Mucosa of rectum (tissue), 2 donors: ENCODE measurements around the gene MAML1.

Source experiments
- H3K27ac ChIP-seq, 2 donors: one replicate each; pipeline ENCODE4 v1.7.0; 2013; ENCODE audit warnings: inconsistent platforms in 2 of 2, low read depth in 2 of 2, low read length in 2 of 2
- H3K27me3 ChIP-seq, 2 donors: one replicate each; pipeline ENCODE4 v1.7.0; 2013; ENCODE audit warnings: low read length in 2 of 2; ENCODE audit not compliant: control insufficient read depth in 2 of 2, insufficient read depth in 2 of 2
- H3K36me3 ChIP-seq, 2 donors: one replicate each; pipeline ENCODE4 v1.7.0; 2013; ENCODE audit warnings: low read length in 2 of 2; ENCODE audit not compliant: control insufficient read depth in 2 of 2, insufficient read depth in 2 of 2
- H3K4me1 ChIP-seq, 2 donors: one replicate each; pipeline ENCODE4 v1.7.0; 2013; ENCODE audit warnings: low read length in 2 of 2, mild to moderate bottlenecking in 1 of 2; ENCODE audit not compliant: control insufficient read depth in 2 of 2, insufficient read depth in 2 of 2
- H3K4me3 ChIP-seq, 2 donors: one replicate each; pipeline ENCODE4 v1.7.0; 2013; ENCODE audit warnings: low read length in 2 of 2
- H3K9ac ChIP-seq, 2 donors: one replicate each; pipeline ENCODE4 v1.7.0; 2013; ENCODE audit warnings: low read length in 2 of 2, low read depth in 1 of 2, mild to moderate bottlenecking in 1 of 2
- H3K9me3 ChIP-seq, 2 donors: one replicate each; pipeline ENCODE4 v1.7.0; 2013; ENCODE audit warnings: low read length in 2 of 2; ENCODE audit not compliant: control insufficient read depth in 2 of 2
- donor health status: healthy.
- donor health status: Normal muscosa, but diverticular disease.

The MAML1 gene

DNA sequence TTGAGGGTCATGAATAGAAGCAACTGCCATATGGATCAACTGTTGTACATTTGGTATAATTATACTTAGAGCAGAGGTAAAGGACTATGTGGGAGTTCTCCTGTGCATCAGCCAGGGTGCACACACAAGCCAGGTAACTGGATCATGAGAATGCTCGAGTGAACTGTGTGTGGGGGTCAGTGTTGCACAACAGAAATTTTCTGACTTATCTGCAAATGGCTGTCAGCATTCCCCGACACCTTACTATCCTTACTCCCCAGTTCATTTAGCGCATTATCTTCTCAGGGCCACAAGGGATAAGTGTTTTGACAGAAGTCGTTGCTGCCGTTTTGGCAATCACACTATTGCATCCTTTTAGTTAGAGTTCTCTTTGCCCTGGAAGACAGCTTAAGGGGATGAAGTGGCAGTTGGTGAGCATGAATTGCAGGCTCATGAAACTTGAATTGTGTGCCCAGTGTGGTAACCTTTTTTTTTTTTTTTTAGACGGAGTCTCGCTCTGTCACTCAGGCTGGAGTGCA, 32.2 kb upstream of the MAML1 start:
- H3K4me3 ChIP-seq: peak overlapping the region; percentile 26 to 75
- no peaks in the 10 kb centered on the region for H3K9me3 ChIP-seq
- H3K27ac ChIP-seq: no peak overlapping the region
- peaks cover 18 to 20% of the 10 kb centered on the region in 2 donors for H3K4me1 ChIP-seq
- H3K27me3 ChIP-seq: no peaks in the 10 kb centered on the region
- peaks cover under 1 to 3% of the 10 kb centered on the region in 2 donors for H3K36me3 ChIP-seq
- peak overlapping the region in 1 of 2 donors; percentile 9 for H3K9ac ChIP-seq

DNA sequence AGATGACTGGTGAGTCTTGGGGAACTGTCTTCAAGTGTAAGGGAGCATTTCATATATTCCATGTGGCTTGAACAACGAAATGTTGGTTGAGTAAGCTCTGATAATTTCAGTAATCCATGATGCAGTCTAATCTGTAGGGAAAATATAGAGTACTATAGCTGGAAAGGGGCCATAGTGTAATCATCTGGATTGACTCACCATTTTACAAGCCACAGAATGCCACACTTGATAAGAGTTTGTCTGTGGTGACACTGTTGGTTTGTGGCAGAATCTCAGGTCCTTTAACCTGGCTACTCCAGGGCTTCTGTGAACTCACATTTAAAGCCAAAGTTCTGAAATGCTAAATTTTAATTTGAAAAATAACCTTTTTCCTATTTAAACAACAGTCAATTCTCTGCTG, 16.3 kb upstream of the MAML1 start:
- H3K27me3 ChIP-seq: no peaks in the 10 kb centered on the region
- no peak overlapping the region for H3K27ac ChIP-seq
- no peak overlapping the region for H3K9ac ChIP-seq
- no peak overlapping the region for H3K4me3 ChIP-seq
- no peaks in the 10 kb centered on the region for H3K9me3 ChIP-seq
- H3K4me1 ChIP-seq: no peaks in the 10 kb centered on the region
- peaks cover 55 to 62% of the 10 kb centered on the region in 2 donors for H3K36me3 ChIP-seq

DNA sequence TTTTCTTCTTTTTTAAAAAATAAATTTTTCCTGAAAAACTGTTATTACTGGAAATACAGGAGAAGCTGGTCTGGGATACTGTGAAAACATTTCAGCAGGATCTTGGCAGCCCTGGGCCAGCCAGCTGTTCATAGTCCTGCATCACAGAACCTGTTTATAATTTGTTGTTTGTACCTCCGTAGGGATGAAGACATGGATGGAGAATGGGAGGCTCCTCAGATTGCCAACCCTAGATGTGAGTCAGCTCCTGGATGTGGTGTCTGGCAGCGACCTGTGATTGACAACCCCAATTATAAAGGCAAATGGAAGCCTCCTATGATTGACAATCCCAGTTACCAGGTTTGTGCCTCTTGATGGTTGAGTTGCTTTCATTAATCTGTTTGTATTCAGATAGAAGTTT, 12.4 kb upstream of the MAML1 start:
- H3K27me3 ChIP-seq: no peaks in the 10 kb centered on the region
- no peak overlapping the region for H3K9ac ChIP-seq
- no peak overlapping the region for H3K4me3 ChIP-seq
- no peaks in the 10 kb centered on the region for H3K4me1 ChIP-seq
- no peak overlapping the region for H3K27ac ChIP-seq
- no peaks in the 10 kb centered on the region for H3K9me3 ChIP-seq
- peaks cover 81 to 82% of the 10 kb centered on the region in 2 donors for H3K36me3 ChIP-seq

DNA sequence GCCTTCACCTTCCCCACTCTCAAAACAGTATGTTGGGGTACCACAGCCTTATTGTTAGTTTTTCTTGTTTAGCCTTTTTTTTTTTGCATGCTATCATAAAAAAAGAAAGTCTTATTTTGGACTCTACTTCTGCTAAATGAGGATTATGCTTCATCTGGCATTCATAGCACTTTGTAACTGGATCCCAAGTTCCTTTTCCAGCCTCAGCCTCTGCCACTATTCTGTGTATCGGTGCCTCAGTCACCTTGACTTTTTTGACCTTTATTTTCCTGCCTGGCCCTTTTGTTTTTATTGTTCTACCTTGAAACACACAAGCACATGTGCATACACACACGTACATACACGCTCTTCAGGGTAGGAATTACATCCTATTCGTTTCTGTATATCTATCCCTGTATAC, 8.5 kb upstream of the MAML1 start:
- Histone ChIP-seq H3K4me1 (no peaks in the 10 kb centered on the region), H3K9me3 (no peaks in the 10 kb centered on the region), H3K9ac (no peak overlapping the region), H3K4me3 (no peak overlapping the region), H3K27ac (no peak overlapping the region), H3K36me3 (peaks cover 75 to 88% of the 10 kb centered on the region in 2 donors), H3K27me3 (no peaks in the 10 kb centered on the region)

DNA sequence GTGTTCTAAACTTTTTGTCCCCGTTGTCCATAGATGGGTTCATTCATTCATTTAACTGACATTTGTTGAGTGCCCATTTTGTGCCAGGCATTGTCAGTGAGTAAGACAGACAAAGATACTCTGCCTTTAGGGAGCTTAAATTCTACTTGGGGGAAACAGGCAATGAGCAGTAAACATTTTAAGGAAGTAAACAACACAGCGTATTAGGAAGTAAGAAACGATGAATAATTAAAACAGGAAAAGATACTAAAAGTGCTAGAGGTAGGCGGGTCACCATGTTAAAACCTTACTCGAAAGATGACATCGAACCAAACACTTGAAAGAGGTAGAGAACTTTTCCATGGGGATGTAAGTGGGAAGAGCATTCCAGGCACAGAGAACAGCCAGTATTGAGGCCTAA, 5.5 kb upstream of the MAML1 start:
- H3K27ac ChIP-seq: no peak overlapping the region

DNA sequence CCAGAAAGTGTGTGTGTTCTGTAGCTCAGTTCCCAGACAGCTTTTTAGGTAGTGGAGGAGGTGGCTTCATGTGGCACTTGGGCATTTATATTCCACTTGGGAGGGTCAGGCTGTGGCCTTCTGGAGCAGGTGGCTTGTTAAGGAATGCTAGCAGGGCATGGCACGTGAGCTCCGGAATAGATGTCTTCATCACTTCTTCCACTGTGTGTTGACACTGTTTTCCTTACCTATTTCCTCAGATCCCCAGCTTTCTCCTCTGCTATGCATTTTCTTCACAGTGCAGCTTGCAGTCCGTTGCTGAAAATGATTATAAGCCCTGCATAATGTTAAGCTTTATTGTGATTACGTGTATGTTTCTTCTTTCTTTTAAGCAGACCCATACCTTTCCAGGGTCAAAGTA, 3.3 kb upstream of the MAML1 start:
- Histone ChIP-seq H3K4me1 (peaks cover 7 to 9% of the 10 kb centered on the region in 2 donors), H3K9me3 (no peaks in the 10 kb centered on the region), H3K4me3 (no peak overlapping the region), H3K27ac (no peak overlapping the region), H3K9ac (no peak overlapping the region), H3K27me3 (no peaks in the 10 kb centered on the region), H3K36me3 (peaks cover 45 to 57% of the 10 kb centered on the region in 2 donors)

More for the DNA sequence above, 5.5 kb upstream of the MAML1 start:
- H3K4me3 ChIP-seq: no peak overlapping the region
- no peaks in the 10 kb centered on the region for H3K27me3 ChIP-seq
- no peaks in the 10 kb centered on the region for H3K9me3 ChIP-seq
- H3K36me3 ChIP-seq: peaks cover 67 to 79% of the 10 kb centered on the region in 2 donors
- no peak overlapping the region for H3K9ac ChIP-seq
- peaks cover 0 to 6% of the 10 kb centered on the region in 2 donors for H3K4me1 ChIP-seq

DNA sequence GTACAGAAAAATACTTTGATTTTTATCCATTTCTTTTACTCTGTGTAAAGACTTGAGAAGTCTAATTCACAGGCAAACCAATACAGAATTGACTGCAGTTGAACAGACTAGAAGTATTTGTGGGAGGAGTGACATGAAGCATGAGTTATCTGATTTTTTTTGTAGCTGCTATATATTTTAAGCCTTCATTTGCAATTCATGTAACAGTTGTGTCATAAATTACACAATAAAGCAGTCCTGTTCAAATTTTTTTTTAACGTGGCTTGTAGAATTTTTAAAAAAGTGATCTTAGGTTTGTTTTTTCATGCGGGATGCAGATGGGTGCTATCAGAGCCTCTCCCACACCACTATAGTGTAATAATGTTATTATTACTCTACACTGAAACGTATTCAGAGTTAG, 2.9 kb upstream of the MAML1 start:
- Histone ChIP-seq H3K9ac (no peak overlapping the region), H3K36me3 (peaks cover 40 to 53% of the 10 kb centered on the region in 2 donors), H3K9me3 (no peaks in the 10 kb centered on the region), H3K4me3 (no peak overlapping the region), H3K4me1 (peaks cover 11 to 13% of the 10 kb centered on the region in 2 donors), H3K27me3 (no peaks in the 10 kb centered on the region), H3K27ac (no peak overlapping the region)

DNA sequence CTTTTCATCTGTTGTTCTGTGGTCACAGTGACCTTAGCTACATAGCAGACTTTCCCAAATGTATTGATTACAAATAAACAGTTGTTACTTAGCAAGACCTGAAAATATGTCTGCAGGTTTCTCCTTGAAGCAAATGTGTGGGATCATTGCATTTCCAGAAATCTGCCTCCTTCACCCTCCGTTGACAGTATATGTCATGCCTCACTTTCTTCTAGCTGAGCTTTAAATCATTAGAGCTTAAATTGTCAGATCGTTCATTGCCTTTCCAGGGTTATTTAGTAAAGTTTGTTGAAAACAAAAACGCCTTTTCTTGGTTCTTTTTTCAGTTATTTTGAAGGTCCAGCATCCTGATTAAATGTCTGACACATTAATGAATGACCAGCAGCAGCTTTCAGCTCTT, 2.3 kb upstream of the MAML1 start:
- H3K9ac ChIP-seq: no peak overlapping the region
- no peak overlapping the region for H3K4me3 ChIP-seq
- H3K27ac ChIP-seq: no peak overlapping the region
- no peaks in the 10 kb centered on the region for H3K9me3 ChIP-seq
- H3K4me1 ChIP-seq: peaks cover 13% of the 10 kb centered on the region in 2 donors
- peaks cover 35 to 48% of the 10 kb centered on the region in 2 donors for H3K36me3 ChIP-seq
- no peaks in the 10 kb centered on the region for H3K27me3 ChIP-seq

DNA sequence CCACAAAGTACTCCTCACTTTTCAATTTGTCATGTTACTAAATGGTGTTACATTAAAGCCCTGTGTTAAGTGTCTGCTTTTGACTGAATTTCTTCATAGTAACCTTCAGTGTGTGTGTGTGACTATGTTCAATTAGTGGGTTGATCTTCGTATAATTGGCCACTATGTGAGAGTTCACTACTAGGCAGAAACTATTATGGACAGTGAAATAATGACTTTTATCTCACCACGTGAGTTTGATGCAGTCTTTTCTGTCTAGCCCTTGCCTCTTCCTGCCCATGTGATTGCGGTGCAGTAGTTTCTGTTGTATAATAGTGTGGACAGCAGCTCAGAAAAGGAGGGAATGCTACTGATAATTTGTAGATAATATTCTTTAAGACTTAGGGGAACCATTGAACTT, 1.8 kb upstream of the MAML1 start:
- H3K27me3 ChIP-seq: no peaks in the 10 kb centered on the region
- no peaks in the 10 kb centered on the region for H3K9me3 ChIP-seq
- H3K4me1 ChIP-seq: peaks cover 13% of the 10 kb centered on the region in 2 donors
- no peak overlapping the region for H3K4me3 ChIP-seq
- H3K9ac ChIP-seq: no peak overlapping the region
- no peak overlapping the region for H3K27ac ChIP-seq
- H3K36me3 ChIP-seq: peaks cover 35 to 47% of the 10 kb centered on the region in 2 donors

DNA sequence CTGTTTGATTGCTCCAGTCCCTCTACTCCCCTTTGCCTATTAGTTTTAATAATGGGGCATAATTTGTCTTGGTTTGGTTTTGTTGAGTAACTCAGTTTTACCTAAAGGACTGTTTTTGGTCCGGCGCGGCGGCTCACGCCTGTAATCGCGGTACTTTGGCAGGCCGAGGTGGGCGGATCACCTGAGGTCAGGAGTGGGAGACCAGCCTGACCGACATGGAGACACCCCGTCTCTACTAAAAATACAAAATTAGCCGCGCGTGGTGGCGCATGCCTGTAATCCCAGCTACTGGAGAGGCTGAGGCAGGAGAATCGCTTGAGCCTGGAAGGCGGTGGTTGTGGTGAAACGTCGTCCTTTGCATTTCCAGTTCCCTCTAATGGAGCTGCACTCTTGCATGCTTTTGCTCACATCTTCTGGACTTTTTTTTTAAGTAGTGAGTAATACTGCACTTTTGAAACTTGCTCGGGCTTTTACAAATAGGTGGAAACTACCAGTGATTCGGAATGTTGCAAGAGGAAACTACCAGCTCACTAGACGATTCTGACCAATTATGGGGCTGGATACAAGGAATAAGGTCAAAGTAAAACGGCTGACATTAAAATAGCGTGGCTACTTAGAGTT, 721 bp upstream of the MAML1 start:
- peak overlapping the region; percentile 49 to 70 for H3K9ac ChIP-seq
- H3K27ac ChIP-seq: peak overlapping the region; percentile 67 to 69
- peaks cover 13% of the 10 kb centered on the region in 2 donors for H3K4me1 ChIP-seq
- no peaks in the 10 kb centered on the region for H3K27me3 ChIP-seq
- H3K9me3 ChIP-seq: no peaks in the 10 kb centered on the region
- peaks cover 27 to 39% of the 10 kb centered on the region in 2 donors for H3K36me3 ChIP-seq
- peak overlapping the region; percentile 51 to 77 for H3K4me3 ChIP-seq
